Gastrocnemius medialis (tissue), 4 donors: ENCODE results near the gene CDKAL1. TPM values are rescaled to one million over a fixed set of nuclear protein-coding genes. Genes with fewer than 3 reads are reported as not detected.

Source experiments
- ATAC-seq, 2 donors: fragments of 150-250 bp; one replicate each; pipeline ENCODE4 v1.9.1; 2016
- DNase-seq, 2 donors: peaks; one replicate each; pipeline ENCODE4 v3.0.0-alpha.2; 2019
- H3K27ac ChIP-seq, 4 donors: fragments of 200-600 bp; sonication (generic); 1 replicate in 1 of 4; 2 replicates in 3 of 4; pipeline ENCODE4 v1.5.1; 2016 to 2018; ENCODE audit warnings: mild to moderate bottlenecking in 2 of 4, moderate library complexity in 1 of 4
- H3K27me3 ChIP-seq, 3 donors: fragments of 200-600 bp; sonication (generic) in 2 of 3; 1 replicate in 1 of 3; 2 replicates in 2 of 3; pipeline versions ENCODE4 v1.5.1 to v1.6.0; 2016 to 2019; ENCODE audit warnings: mild to moderate bottlenecking in 1 of 3, moderate library complexity in 1 of 3
- H3K36me3 ChIP-seq, 2 donors: fragments of 200-600 bp; sonication (generic) in 1 of 2; one replicate each; pipeline ENCODE4 v1.5.1; 2017 to 2018
- H3K4me1 ChIP-seq, 2 donors: fragments of 200-600 bp; sonication (generic) in 1 of 2; one replicate each; pipeline ENCODE4 v1.5.1; 2016 to 2017; ENCODE audit warnings: mild to moderate bottlenecking in 2 of 2
- H3K4me3 ChIP-seq, 4 donors: fragments of 200-600 bp; sonication (generic) in 3 of 4; 1 replicate in 1 of 4; 2 replicates in 3 of 4; pipeline ENCODE4 v1.5.1; 2016 to 2019; ENCODE audit warnings: mild to moderate bottlenecking in 2 of 4
- H3K9me3 ChIP-seq, 3 donors: fragments of 200-600 bp; sonication (generic) in 2 of 3; 1 replicate in 1 of 3; 2 replicates in 2 of 3; pipeline ENCODE4 v1.5.1; 2016 to 2019
- POLR2A ChIP-seq, 2 donors: fragments of 450-650 bp; IDR thresholded peaks; one replicate each; pipeline ENCODE4 v1.6.1; 2017; ENCODE audit warnings: antibody characterized with exemption in 2 of 2, mild to moderate bottlenecking in 2 of 2, moderate library complexity in 2 of 2
- in situ Hi-C, 4 donors: fragments of 200-750 bp; cut with MboI; loops; one replicate each; pipeline versions ENCODE4 v1.15.0 to v1.8.0; 2017; ENCODE audit warnings: low sequenced_read_pairs in 4 of 4
- intact Hi-C: fragments of 100-400 bp; cut with DNase I; formaldehyde crosslinking; loops from one replicate; pipeline ENCODE4 v1.15.1; 2023; ENCODE audit warnings: low total_unique reads
- total RNA-seq, 4 donors: library from RNA; depleted of rRNA; stranded (reverse); fragments of >200 nt; gene quantifications; one replicate each; pipeline versions ENCODE4 v1.1.0 to v1.2.3, GENCODE V29; 2016
- TF ChIP-seq, protein P1 (sequence below), 5 experiments: fragments of 450-650 bp in 3 of 5; fragments of 200-600 bp in 2 of 5; sonication (generic) in 2 of 5; IDR thresholded peaks in 4 of 5; conservative IDR thresholded peaks in 1 of 5; 1 replicate in 4 of 5; 2 replicates in 1 of 5; pipeline ENCODE4 v1.5.1; 2016 to 2019; ENCODE audit warnings: antibody characterized with exemption in 5 of 5, mild to moderate bottlenecking in 3 of 5, moderate library complexity in 3 of 5

Gene CDKAL1
- total RNA-seq, 4 donors from 2014 or later: 9.6 to 17.0 (median 11.4) TPM

DNA sequence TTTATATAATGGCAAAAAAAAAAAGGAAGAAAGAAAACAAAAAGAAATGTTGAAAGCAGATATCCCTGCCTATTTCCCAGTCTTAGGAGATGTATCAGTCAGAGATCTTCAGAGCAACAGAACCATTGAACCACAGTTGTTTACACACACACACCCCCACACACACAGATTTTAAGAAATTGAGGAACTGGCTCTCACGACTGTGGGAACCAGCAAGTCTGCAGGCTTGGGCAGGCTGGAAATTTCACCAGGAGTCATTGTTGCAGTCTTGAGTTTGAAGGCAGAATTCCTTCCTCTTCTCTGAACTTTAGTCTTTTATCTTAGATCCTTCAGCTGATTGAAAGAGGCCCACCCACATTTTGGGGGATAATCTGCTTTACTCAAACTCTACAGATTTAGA, 380.9 kb downstream of the CDKAL1 start:
- Histone ChIP-seq H3K4me1 (no peaks in the 10 kb centered on the region), H3K9me3 (no peaks in the 10 kb centered on the region), H3K4me3 (no peak overlapping the region), H3K27me3 (no peaks in the 10 kb centered on the region), H3K27ac (no peak overlapping the region), H3K36me3 (no peaks in the 10 kb centered on the region)
- no peak for DNase-seq
- TF ChIP-seq POLR2A (IDR thresholded peaks at IDR 0.05): no peak
- TF ChIP-seq, protein P1, sequence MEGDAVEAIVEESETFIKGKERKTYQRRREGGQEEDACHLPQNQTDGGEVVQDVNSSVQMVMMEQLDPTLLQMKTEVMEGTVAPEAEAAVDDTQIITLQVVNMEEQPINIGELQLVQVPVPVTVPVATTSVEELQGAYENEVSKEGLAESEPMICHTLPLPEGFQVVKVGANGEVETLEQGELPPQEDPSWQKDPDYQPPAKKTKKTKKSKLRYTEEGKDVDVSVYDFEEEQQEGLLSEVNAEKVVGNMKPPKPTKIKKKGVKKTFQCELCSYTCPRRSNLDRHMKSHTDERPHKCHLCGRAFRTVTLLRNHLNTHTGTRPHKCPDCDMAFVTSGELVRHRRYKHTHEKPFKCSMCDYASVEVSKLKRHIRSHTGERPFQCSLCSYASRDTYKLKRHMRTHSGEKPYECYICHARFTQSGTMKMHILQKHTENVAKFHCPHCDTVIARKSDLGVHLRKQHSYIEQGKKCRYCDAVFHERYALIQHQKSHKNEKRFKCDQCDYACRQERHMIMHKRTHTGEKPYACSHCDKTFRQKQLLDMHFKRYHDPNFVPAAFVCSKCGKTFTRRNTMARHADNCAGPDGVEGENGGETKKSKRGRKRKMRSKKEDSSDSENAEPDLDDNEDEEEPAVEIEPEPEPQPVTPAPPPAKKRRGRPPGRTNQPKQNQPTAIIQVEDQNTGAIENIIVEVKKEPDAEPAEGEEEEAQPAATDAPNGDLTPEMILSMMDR (IDR thresholded peaks at IDR 0.05 in 4 of 5, conservative IDR thresholded peaks at IDR 0.05 in 1 of 5): no peak
- in situ Hi-C loops (no loop called here), intact Hi-C loops (no loop called here)
- ATAC-seq: no peak

DNA sequence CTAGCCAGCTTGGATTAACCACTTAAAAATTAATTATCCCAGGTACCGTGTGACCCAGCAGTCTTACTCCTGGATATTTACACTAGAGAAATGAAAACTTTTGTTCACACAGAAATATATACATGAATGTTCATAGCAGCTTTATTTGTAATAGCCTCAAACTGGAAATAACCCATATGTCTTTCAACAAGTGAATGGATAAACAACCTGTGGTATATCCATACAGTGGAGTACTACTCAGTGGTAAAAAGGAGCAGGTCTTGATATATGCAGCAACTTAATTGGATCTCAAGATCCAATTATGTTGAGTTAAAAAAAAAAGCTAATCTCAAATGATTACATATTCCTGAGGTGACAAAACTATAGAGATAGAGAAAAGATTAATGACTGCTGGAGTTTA, 381.4 kb downstream of the CDKAL1 start:
- DNase-seq (no peak), ATAC-seq (no peak)
- in situ Hi-C loops (no loop called here), intact Hi-C loops (no loop called here)
- TF ChIP-seq POLR2A (IDR thresholded peaks at IDR 0.05): no peak
- TF ChIP-seq, protein P1 (IDR thresholded peaks at IDR 0.05 in 4 of 5, conservative IDR thresholded peaks at IDR 0.05 in 1 of 5): no peak
- H3K9me3 ChIP-seq: no peaks in the 10 kb centered on the region
- no peaks in the 10 kb centered on the region for H3K4me1 ChIP-seq
- H3K36me3 ChIP-seq: no peaks in the 10 kb centered on the region
- no peaks in the 10 kb centered on the region for H3K27me3 ChIP-seq
- H3K27ac ChIP-seq: no peak overlapping the region
- no peak overlapping the region for H3K4me3 ChIP-seq

DNA sequence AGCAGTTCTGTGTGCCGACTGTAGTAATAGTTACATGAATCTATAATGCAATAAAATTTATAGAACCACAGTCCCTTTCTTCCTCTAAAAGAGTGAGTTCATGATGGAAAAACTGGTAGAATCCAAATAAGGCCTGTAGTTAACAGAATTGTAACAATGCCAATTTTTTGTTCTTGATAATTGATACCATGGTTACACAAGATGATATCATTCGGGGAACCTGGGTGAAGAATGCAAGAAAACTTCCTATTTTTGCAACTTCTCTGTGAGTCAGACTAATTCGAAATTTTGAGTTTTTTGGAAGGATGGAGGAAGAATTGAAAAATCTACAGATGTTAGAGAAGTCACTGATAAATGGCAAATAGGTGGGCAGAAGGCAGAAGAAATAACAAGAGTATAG, 381.8 kb downstream of the CDKAL1 start:
- no peak for ATAC-seq
- Histone ChIP-seq H3K4me3 (no peak overlapping the region), H3K27ac (no peak overlapping the region), H3K9me3 (no peaks in the 10 kb centered on the region), H3K4me1 (no peaks in the 10 kb centered on the region), H3K36me3 (no peaks in the 10 kb centered on the region), H3K27me3 (no peaks in the 10 kb centered on the region)
- DNase-seq: no peak
- no peak for TF ChIP-seq POLR2A (IDR thresholded peaks at IDR 0.05)
- in situ Hi-C loops: no loop called here
- intact Hi-C loops: no loop called here

DNA sequence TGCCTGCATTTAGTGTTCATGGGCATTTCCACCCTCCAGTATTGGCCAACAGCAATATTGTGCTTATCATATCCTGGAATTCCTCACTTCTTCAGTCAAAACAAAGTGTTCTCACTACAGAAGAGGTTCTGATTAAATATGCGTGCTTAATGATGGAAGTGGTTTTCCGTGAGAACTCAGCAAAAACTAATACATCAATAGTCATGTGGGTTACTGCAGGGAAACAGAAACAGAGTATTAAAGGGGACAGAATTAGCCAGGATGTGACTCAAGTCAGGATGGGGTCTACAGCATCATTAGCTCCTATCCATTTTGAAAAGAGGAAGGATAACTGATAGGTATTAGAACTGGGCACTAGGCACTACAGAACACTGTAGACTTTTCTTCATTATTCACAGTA, 384.6 kb downstream of the CDKAL1 start:
- Histone ChIP-seq H3K27ac (no peak overlapping the region), H3K9me3 (no peaks in the 10 kb centered on the region), H3K4me1 (no peaks in the 10 kb centered on the region), H3K36me3 (no peaks in the 10 kb centered on the region), H3K4me3 (no peak overlapping the region), H3K27me3 (no peaks in the 10 kb centered on the region)
- intact Hi-C loops (no loop called here), in situ Hi-C loops (no loop called here)
- DNase-seq (no peak), ATAC-seq (no peak)
- TF ChIP-seq, protein P1 (IDR thresholded peaks at IDR 0.05 in 4 of 5, conservative IDR thresholded peaks at IDR 0.05 in 1 of 5): no peak
- no peak for TF ChIP-seq POLR2A (IDR thresholded peaks at IDR 0.05)

DNA sequence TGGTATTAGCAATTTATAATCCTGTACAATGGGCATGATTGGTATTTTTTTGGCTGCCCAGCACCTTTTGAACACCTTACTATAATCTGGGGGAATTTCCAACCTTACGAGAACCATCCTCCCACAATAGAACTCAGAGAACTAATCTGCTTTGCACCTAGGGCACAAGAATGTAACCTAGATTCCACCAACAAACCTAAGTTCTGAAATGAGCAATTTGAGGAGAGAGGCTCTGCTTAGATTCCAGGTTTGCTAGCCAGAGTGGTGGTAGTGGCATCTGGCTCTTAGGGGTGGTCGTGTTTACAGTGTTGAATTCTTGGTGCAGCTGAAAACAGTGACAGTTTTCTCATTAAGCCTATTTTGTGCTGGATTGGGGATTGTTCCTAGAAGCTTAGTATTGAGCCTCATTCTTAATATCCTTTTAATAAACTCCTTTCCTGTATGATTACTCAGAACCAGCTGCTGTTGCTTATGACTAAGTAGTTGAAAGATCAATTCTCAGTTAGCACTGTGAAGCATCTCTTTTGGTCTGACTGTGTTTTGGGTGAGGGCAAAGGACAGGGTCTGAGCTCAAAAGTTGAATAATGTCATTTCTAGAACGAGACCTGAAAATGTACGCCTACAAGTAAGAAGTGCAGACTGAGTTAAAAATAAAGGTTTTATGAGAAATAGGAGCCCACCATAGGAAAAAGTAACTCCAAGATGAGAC, 385.6 kb downstream of the CDKAL1 start:
- in situ Hi-C loops: no loop called here
- intact Hi-C loops: no loop called here
- H3K4me3 ChIP-seq: no peak overlapping the region

More for the DNA sequence above, 385.6 kb downstream of the CDKAL1 start:
- DNase-seq: no peak
- Histone ChIP-seq H3K27ac (no peak overlapping the region), H3K27me3 (no peaks in the 10 kb centered on the region), H3K9me3 (no peaks in the 10 kb centered on the region), H3K4me1 (no peaks in the 10 kb centered on the region), H3K36me3 (no peaks in the 10 kb centered on the region)
- ATAC-seq: no peak
- TF ChIP-seq POLR2A (IDR thresholded peaks at IDR 0.05): no peak
- TF ChIP-seq, protein P1 (IDR thresholded peaks at IDR 0.05 in 4 of 5, conservative IDR thresholded peaks at IDR 0.05 in 1 of 5): no peak
